Panc1 (cell line): ENCODE results near the gene ADAMTSL2.

Experiments
- TF ChIP-seq, protein P1 (sequence below): fragments of 450-650 bp; IDR thresholded peaks from 2 replicates; pipeline ENCODE4 v1.5.1; 2017; ENCODE audit warnings: mild to moderate bottlenecking
- TF ChIP-seq, protein P2 (sequence below), 2 experiments: IDR thresholded peaks; 2 replicates each; pipeline ENCODE4 v1.6.1; 2011 to 2012; ENCODE audit warnings: low read depth in 2 of 2, control low read depth in 1 of 2, low read length in 1 of 2, mild to moderate bottlenecking in 1 of 2, moderate library complexity in 1 of 2; ENCODE audit not compliant: insufficient read depth in 1 of 2

GRCh38 chr9:133551446-133551845 lies 16.9 kb downstream of the ADAMTSL2 start:
- TF ChIP-seq, protein P1, sequence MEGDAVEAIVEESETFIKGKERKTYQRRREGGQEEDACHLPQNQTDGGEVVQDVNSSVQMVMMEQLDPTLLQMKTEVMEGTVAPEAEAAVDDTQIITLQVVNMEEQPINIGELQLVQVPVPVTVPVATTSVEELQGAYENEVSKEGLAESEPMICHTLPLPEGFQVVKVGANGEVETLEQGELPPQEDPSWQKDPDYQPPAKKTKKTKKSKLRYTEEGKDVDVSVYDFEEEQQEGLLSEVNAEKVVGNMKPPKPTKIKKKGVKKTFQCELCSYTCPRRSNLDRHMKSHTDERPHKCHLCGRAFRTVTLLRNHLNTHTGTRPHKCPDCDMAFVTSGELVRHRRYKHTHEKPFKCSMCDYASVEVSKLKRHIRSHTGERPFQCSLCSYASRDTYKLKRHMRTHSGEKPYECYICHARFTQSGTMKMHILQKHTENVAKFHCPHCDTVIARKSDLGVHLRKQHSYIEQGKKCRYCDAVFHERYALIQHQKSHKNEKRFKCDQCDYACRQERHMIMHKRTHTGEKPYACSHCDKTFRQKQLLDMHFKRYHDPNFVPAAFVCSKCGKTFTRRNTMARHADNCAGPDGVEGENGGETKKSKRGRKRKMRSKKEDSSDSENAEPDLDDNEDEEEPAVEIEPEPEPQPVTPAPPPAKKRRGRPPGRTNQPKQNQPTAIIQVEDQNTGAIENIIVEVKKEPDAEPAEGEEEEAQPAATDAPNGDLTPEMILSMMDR, result no peak
- TF ChIP-seq, protein P2, sequence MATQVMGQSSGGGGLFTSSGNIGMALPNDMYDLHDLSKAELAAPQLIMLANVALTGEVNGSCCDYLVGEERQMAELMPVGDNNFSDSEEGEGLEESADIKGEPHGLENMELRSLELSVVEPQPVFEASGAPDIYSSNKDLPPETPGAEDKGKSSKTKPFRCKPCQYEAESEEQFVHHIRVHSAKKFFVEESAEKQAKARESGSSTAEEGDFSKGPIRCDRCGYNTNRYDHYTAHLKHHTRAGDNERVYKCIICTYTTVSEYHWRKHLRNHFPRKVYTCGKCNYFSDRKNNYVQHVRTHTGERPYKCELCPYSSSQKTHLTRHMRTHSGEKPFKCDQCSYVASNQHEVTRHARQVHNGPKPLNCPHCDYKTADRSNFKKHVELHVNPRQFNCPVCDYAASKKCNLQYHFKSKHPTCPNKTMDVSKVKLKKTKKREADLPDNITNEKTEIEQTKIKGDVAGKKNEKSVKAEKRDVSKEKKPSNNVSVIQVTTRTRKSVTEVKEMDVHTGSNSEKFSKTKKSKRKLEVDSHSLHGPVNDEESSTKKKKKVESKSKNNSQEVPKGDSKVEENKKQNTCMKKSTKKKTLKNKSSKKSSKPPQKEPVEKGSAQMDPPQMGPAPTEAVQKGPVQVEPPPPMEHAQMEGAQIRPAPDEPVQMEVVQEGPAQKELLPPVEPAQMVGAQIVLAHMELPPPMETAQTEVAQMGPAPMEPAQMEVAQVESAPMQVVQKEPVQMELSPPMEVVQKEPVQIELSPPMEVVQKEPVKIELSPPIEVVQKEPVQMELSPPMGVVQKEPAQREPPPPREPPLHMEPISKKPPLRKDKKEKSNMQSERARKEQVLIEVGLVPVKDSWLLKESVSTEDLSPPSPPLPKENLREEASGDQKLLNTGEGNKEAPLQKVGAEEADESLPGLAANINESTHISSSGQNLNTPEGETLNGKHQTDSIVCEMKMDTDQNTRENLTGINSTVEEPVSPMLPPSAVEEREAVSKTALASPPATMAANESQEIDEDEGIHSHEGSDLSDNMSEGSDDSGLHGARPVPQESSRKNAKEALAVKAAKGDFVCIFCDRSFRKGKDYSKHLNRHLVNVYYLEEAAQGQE (IDR thresholded peaks at IDR 0.05; ENCODE audit: insufficient read depth in 1 of 2, low read depth in 2 of 2, low read length in 1 of 2), result no peak
